CD4-positive, alpha-beta T cell treated with Interleukin-17A for 1 hour (primary cell): ENCODE results near the gene TRMT11.
"Not testable (repeated sequence)": the region's sequence is repeated elsewhere in the genome, so short reads cannot be mapped to it uniquely, and the experiment has no call there.

Source experiments
- DNase-seq: peaks from one replicate; pipeline ENCODE4 v3.0.0-alpha.2; 2020

The TRMT11 gene

GRCh38 chr6:125956506-125957390 lies 29.6 kb upstream of the TRMT11 start, which contains the start of gene HINT3:
HINT3 (plus strand) TSS chr6:125956770; CDS start chr6:125956978, 208 bp downstream.
- peak; percentile 97 for DNase-seq

- no peak for DNase-seq
Measured at GRCh38 chr6:125957391-125957693, 29.0 kb upstream of the TRMT11 start.

- DNase-seq, result peak; percentile 18
Measured at GRCh38 chr6:125957845-125958244, 28.5 kb upstream of the TRMT11 start.

DNA sequence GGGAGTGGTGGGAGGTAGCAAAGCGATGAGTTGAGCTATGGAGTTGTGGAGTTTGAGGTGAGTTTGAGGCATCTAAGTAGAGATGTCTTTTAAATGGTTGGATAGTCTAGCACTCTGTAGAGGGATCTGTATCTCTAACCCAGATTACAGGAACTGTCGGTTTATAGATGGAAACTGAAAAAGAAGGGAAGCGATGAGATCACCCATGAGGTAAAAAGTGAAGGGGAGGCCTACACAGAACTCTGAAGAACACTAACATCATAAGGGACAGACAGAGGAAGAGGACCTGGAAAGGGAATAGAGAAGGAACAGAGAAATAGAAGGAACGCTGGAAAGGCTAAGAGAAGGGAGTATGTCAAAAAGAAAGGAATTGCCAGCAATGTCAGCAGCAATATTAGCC lies 27.3 kb upstream of the TRMT11 start:
- no peak for DNase-seq

- DNase-seq, result no peak
Measured at GRCh38 chr6:125961117-125961516, 25.2 kb upstream of the TRMT11 start.

- no peak for DNase-seq
Measured at GRCh38 chr6:125962900-125963497, 23.3 kb upstream of the TRMT11 start.

DNA sequence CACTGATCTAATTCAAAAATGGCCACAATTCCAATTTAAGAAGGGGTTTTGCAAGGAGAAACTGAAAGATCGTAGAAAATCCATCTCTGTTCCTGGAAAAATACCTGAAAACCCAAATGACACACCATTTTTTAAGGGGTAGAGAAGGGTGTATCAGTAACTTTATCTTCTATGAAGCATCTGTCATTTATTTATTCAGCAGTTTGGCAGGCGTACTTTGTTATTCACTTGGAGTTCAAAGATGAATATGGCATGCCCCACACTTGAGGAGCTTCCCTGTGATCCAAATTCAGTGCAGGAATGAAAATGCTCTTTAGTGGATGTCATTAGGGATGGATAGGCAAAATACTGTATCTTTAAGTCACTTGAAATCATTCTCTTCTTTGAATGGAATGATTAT lies 22.5 kb upstream of the TRMT11 start:
- no peak for DNase-seq

- DNase-seq, result no peak
Measured at GRCh38 chr6:125966569-125966968, 19.8 kb upstream of the TRMT11 start.

DNA sequence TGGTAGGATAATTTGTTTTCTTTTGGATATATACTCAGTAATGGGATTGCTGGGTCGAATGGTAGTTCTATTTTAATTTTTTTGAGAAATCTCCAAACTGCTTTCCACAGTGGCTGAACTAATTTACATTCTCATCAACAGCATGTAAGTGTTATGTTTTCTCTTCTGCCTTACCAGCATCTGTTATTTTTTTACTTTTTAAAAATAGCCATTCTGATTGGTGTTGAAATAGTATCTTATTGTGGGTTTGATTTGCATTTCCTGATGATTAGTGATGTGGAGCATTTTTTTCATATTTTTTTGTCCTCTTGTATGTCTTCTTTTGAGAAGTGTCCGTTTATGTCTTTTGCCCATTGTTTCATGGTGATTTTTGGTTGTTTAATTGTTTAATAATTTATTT lies 17.8 kb upstream of the TRMT11 start:
- no peak for DNase-seq

- no peak for DNase-seq
Measured at GRCh38 chr6:125970760-125971159, 15.6 kb upstream of the TRMT11 start.

GRCh38 chr6:125972478-125972877 lies 13.9 kb upstream of the TRMT11 start:
- not testable (repeated sequence) for DNase-seq

DNA sequence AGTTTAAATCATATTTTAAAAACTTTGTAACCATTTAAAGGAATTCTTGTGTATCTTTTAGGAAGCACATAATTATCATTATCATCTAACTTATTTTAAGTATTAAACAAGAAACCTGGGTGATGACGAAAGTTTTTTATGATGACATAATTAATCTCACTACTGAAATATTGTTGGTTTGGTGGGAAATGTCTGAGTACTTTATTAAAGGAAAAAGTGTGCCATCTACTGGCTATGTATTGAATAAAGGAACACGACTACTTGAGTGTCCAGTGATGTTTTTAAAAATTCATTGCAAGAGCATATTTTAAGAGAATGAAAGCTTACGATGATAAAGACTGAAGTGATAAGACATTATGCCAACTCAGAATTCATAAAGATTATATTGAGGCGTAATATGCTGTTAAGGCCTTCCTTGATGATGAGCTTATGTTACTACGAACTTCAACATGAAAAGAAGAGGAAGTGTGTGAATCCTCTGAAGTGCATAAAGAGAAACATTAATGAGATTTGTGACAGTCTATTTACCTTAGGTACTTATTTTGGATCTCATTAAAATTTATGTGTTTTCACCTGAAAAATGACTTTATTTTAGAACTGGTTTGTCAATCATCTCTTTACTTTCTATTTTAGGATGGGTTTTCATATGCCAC lies 12.0 kb upstream of the TRMT11 start:
- DNase-seq, result peak; percentile 67

DNA sequence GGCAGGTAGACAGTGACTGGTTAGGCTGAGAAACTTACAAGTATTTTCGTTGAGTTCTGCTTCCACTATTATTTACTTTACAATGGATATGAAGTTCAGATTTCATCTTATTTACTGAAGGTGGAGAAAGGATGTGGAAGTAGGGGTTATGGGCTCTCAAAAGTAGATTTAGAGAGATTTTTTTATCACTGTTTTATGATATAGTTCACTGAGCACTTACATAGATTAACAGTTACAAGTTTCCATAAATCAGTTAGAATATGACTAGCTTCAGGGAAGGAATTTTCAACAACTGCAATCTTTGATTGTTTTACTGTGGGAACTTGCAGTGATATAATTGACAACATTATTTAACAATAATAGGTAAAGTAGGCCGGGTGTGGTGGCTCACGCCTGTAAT lies 7.2 kb upstream of the TRMT11 start:
- no peak for DNase-seq

- DNase-seq, result no peak
Measured at GRCh38 chr6:125981571-125982185, 4.7 kb upstream of the TRMT11 start.

DNA sequence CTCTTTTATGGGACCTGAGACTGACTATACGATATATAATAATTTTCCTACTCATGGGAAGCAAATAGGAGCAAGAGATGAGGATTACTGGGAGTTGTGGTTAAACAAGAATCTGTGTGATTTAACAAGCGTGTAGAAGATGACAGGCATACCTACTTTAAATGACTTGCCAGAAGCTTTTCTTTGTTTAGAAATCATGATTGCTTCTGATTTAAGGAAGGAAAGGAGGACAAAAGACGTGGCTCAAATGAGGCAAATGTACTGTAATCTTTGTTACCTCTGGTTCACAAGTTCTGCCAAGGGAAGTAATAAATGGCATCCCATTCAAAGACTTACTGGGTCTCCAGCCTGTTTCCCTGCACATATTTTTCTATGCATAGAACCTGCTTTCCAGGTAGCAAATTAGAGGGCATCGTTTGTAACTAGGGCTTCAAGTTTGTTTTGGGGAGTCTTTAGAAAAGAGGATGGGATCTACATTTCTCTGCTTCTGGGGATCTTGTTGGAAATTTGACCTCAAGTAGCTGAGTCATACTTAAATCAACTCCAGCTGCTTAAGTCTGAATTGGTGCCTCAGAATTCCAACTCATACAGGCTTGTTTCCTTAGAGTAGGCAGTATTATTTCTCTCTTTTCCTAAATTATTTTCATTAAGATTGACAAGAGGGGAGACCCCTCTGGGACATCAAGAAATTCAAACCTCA lies 2.9 kb upstream of the TRMT11 start:
- no peak for DNase-seq

DNA sequence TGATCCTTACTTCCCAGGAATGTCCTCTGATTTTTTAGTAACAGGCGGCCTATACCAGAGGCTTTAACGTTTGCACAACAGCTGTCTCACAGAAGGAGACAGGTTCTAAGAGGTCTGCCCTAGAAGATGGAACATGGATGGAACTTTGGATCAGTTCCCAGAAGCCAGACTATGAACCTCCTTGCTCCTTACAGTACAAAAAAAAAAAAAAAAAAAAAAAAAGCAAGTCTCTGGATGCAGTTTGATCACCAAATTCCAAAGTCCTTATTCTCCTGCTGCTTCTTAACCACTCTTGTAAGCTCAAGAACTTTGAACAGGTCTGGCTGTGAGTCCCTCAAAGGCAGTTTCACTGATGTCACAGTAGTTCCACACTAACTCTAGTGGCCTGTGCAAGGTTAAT lies 2.0 kb upstream of the TRMT11 start:
- DNase-seq, result no peak

GRCh38 chr6:125985522-125985921 lies 818 bp upstream of the TRMT11 start:
- DNase-seq, result no peak

DNA sequence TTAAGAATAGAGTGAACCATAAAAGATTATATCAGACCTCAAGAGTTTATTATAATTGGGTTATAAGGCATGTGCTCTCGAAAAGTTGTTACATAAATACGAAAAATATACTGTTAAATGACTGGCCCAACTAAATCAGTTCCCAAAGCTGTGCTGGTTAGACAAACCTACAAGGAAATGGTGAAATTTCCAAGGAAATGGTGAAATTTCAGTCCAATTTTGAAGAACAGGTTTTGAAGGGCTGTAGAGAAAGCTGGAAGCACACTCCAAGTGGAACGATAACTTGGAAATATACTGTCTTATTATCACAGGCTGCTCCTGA lies 400 bp upstream of the TRMT11 start:
- DNase-seq, result no peak

- DNase-seq, result peak; percentile 42
Measured at GRCh38 chr6:125987026-125987617, 782 bp downstream of the TRMT11 start.

DNA sequence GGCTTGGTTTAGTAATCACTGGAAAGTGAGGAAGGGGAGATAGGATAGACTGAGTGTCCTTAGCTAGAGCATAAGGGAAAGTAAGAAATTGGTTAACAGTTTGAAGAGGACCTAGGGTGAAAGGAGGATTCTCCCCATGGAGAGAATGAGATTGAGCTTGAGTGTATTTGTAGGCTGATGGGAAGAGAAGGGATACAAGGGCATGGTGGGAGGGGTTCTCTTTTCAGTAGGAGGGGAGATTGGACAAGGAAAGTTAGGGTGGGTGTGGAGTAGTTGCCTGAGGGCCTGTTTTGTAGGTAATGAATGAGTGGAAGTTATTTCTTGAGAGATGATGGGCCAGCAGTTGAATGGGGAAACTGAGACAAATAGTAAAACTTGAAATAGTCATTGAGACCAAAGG lies 1.9 kb downstream of the TRMT11 start:
- DNase-seq, result no peak

DNA sequence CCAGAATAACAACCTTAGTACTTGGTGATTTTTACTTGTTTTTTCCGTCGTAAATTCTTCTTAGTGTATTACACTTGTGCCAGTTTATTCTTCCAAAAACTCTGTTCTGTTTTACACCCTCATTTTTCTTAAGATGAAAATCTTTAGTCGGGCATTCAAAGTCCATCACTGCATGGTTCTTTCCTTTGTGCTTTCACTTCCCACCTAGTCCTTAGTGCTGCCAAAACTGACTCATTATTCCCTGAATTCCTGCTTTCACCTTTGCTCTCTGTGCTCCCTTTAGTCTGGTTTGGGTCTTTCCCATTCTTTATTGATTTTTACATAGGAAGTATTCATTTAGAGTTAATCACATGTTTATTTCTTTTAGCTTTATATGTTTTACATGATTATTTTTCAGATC lies 3.3 kb downstream of the TRMT11 start:
- DNase-seq, result no peak

- no peak for DNase-seq
Measured at GRCh38 chr6:125991653-125992052, 5.3 kb downstream of the TRMT11 start.
